ENCODE measurements around the gene SPEN.

SPEN gene

DNA sequence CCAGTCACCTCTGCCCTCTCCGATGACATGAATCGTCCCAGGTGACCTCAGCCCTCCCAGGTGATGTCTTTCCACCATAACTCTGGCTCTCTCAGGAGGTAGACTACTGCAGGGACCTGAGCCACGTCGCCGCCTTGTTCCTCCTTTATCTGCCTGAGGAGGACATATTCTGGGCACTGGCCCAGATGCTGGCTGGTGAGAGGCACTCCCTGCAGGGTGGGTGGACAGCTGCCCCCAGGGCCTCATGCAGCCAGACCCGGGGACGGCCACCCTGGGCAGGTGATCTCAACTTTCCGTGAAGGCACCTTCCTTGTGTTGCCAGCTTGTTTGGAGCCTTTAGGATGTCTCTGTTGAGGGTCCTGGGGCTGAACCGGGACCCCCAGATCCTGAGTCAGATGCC, 142.3 kb downstream of the SPEN start:
- TF ChIP-seq, protein P1, sequence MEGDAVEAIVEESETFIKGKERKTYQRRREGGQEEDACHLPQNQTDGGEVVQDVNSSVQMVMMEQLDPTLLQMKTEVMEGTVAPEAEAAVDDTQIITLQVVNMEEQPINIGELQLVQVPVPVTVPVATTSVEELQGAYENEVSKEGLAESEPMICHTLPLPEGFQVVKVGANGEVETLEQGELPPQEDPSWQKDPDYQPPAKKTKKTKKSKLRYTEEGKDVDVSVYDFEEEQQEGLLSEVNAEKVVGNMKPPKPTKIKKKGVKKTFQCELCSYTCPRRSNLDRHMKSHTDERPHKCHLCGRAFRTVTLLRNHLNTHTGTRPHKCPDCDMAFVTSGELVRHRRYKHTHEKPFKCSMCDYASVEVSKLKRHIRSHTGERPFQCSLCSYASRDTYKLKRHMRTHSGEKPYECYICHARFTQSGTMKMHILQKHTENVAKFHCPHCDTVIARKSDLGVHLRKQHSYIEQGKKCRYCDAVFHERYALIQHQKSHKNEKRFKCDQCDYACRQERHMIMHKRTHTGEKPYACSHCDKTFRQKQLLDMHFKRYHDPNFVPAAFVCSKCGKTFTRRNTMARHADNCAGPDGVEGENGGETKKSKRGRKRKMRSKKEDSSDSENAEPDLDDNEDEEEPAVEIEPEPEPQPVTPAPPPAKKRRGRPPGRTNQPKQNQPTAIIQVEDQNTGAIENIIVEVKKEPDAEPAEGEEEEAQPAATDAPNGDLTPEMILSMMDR (conservative IDR thresholded peaks at IDR 0.05; ENCODE audit: low read depth): no peak
- ChIA-PET CTCF (no interaction called here), POLR2A (ENCODE audit: low non-redundant PET) (no interaction called here)
- DNase-seq (ENCODE audit: low spot score): no peak
- H3K27ac ChIP-seq: no peak overlapping the region

All from RWPE1 (cell line).